ENCODE measurements around the gene MAP2K2. TPM values are rescaled to one million over a fixed set of nuclear protein-coding genes. Genes with fewer than 3 reads are reported as not detected.

The MAP2K2 gene
- total RNA-seq, 3 donors from 2014 or later, result 173 to 221 (median 192) TPM

DNA sequence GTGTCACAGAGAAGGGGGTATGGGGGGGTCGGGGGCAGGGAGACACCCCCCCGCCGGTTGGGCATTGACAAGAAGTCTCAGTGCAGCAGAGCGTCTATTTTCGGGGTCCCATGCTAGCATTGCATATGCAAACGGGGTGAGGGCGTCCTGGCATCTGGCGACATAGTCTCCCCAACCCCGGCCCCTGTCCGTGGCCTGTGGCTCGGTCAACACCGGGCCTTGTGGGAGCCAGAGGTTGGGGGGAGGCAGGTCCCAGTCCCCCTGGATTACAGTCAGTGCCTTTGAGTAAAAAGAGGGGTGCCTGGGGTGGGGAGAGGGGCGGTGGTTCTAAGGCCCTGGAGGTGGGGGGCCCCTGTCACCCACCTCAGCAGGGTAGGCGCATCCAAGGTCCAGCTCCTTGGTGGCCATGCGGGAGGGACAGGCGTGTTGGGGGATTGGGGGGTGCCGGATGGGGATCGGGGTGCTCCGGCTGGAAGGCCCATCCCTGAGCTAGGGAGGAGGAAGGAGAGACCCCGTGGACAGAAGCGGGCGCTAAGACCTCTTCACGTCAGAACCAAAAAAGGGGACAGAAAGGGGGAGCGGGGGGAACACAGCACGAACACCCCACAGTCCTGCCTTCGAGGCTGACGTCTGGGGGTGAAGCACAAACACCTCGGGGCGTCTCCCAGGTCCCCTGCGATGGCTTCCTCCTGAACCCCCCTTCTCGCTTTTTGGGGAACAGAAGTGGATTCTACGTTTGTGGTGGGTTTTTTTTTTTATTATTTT is 78.1 kb downstream of the MAP2K2 start:
- no peak for ATAC-seq
- peaks cover 23% of the 10 kb centered on the region for H3K4me1 ChIP-seq (ENCODE audit: low read depth)
- peak in 1 of 3 donors; percentile 43 for DNase-seq
- H3K36me3 ChIP-seq (ENCODE audit: low read depth), result peaks cover 6% of the 10 kb centered on the region
- no peak overlapping the region for H3K4me3 ChIP-seq
- intact Hi-C loops (cut with DNase I, micrococcal nuclease), result loop anchor here in 1 of 2 donors (10.0 kb wide), 1 partner anchor 51 kb away; no protein-coding TSS in a partner anchor
- TF ChIP-seq, protein P1, sequence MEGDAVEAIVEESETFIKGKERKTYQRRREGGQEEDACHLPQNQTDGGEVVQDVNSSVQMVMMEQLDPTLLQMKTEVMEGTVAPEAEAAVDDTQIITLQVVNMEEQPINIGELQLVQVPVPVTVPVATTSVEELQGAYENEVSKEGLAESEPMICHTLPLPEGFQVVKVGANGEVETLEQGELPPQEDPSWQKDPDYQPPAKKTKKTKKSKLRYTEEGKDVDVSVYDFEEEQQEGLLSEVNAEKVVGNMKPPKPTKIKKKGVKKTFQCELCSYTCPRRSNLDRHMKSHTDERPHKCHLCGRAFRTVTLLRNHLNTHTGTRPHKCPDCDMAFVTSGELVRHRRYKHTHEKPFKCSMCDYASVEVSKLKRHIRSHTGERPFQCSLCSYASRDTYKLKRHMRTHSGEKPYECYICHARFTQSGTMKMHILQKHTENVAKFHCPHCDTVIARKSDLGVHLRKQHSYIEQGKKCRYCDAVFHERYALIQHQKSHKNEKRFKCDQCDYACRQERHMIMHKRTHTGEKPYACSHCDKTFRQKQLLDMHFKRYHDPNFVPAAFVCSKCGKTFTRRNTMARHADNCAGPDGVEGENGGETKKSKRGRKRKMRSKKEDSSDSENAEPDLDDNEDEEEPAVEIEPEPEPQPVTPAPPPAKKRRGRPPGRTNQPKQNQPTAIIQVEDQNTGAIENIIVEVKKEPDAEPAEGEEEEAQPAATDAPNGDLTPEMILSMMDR (IDR thresholded peaks at IDR 0.05), result no peak
- H3K9me3 ChIP-seq, result no peaks in the 10 kb centered on the region

- Histone ChIP-seq H3K4me1 (ENCODE audit: low read depth) (peaks cover 23% of the 10 kb centered on the region), H3K4me3 (no peak overlapping the region), H3K9me3 (no peaks in the 10 kb centered on the region), H3K36me3 (ENCODE audit: low read depth) (peaks cover 6% of the 10 kb centered on the region)
- ATAC-seq (no peak), DNase-seq (peak in 2 of 3 donors; percentile 31 to 50)
- TF ChIP-seq, protein P1 (IDR thresholded peaks at IDR 0.05), result no peak
- intact Hi-C loops (cut with DNase I, micrococcal nuclease), result loop anchor here in 1 of 2 donors (10.0 kb wide), 1 partner anchor 50 kb away; no protein-coding TSS in a partner anchor
Observed at GRCh38 chr19:4044990-4045465, 78.9 kb downstream of the MAP2K2 start.

DNA sequence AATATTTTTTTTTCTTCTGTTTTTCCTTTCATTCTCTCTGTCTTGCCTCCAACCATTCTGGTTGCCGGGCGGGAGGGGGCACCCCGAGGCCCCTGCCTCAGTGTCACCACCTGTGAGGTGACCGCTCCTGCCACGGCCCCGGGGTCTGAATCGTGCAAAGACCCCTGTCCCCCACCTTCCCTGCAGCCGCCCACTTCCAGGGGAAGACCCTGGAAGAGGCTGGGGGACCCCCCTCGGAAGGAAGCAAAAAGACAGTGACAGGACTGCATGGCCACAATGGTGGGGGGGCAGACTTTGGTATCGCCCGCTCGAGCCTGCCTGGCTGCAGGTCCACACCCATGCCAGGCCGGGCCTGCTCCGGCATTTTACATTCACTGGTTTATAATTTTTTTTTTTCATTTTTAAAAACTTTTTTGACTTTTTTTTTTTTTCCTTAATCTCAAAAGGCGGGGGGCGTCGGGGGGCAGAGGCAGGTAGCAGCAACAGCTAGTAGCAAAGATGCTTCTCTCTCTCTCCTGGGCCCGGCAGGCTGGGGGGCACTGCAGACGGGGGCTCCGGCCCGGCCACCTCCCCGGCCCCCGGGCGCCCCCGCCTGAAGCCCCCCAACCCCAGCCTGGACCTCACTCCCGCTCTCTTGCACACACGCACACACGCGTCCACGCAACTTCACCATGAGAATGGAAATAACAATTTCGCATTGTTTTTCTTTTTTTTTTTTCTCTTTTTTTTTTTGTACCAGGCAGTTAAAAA is 79.8 kb downstream of the MAP2K2 start:
- Histone ChIP-seq H3K4me1 (ENCODE audit: low read depth) (peaks cover 14% of the 10 kb centered on the region), H3K9me3 (no peaks in the 10 kb centered on the region), H3K36me3 (ENCODE audit: low read depth) (no peaks in the 10 kb centered on the region), H3K4me3 (no peak overlapping the region)
- DNase-seq (peak in 2 of 3 donors; percentile 23 to 50), ATAC-seq (no peak)
- TF ChIP-seq, protein P1 (IDR thresholded peaks at IDR 0.05), result no peak
- intact Hi-C loops (cut with DNase I, micrococcal nuclease), result loop anchor here in 1 of 2 donors (10.0 kb wide), 1 partner anchor 49 kb away; no protein-coding TSS in a partner anchor

DNA sequence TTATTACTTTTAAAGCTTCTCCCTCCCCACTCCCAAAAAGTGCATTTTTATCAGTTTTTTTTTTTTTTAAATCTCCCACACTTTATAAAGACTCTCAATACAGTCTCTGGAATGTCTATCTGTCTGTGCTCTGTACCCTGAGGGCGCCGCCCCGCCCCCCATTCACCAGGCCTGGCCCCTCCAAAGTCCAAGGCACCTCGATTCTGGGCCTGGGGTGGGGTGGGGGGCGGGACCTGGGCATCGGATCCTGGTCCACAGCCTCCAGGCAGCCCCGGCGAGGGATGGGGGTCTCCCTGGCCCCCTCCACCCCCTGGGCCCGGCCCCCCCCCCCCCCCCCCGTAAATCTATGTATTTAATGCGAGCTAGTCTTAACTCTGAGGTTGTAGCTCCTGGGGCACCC is 80.5 kb downstream of the MAP2K2 start:
- intact Hi-C loops (cut with DNase I, micrococcal nuclease), result loop anchor here in 1 of 2 donors (10.0 kb wide), 1 partner anchor 49 kb away; no protein-coding TSS in a partner anchor
- H3K4me3 ChIP-seq, result no peak overlapping the region
- H3K9me3 ChIP-seq, result no peaks in the 10 kb centered on the region
- no peak for DNase-seq
- ATAC-seq, result no peak
- no peaks in the 10 kb centered on the region for H3K36me3 ChIP-seq (ENCODE audit: low read depth)
- TF ChIP-seq, protein P1 (IDR thresholded peaks at IDR 0.05), result no peak
- H3K4me1 ChIP-seq (ENCODE audit: low read depth), result peaks cover 14% of the 10 kb centered on the region

DNA sequence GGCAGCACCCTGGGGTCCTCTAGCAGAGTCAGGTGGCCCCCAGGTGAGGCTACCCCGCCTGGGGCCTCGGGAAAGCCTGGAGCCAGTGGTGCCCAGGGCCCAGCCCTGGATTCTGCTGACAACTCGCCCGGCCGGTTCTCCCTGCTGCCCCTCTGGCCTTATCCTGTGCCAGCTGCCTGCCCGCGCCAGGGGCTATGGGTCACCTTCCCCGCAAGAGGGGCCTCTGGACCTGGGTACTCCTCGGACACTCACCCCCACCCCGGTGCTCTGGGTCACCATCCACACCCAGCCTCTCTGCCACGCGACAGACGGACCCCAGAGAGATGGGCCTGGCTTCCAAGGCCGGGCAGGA is 81.2 kb downstream of the MAP2K2 start:
- H3K4me1 ChIP-seq (ENCODE audit: low read depth), result peaks cover 14% of the 10 kb centered on the region
- intact Hi-C loops (cut with DNase I, micrococcal nuclease), result loop anchor here in 1 of 2 donors (10.0 kb wide), 1 partner anchor 48 kb away; no protein-coding TSS in a partner anchor
- no peaks in the 10 kb centered on the region for H3K9me3 ChIP-seq
- TF ChIP-seq, protein P1 (IDR thresholded peaks at IDR 0.05), result no peak
- H3K36me3 ChIP-seq (ENCODE audit: low read depth), result no peaks in the 10 kb centered on the region
- no peak overlapping the region for H3K4me3 ChIP-seq
- peak; percentile 48 to 64 (median 64) for DNase-seq
- ATAC-seq, result peak; percentile 60

Measured in mucosa of descending colon (tissue), 3 donors.